HepG2 (cell line): Measurements from ENCODE around the gene AGAP1. TPM values are rescaled to one million over a fixed set of nuclear protein-coding genes. Genes with fewer than 3 reads are reported as not detected.
A peak's percentile ranks its signal among the peaks of the same experiment; 100 is the strongest.

Experiments
- ATAC-seq: fragments of 200-7000 bp; cut with Tn5 transposase; 3 replicates; pipeline ENCODE4 v1.9.1; 2020; ENCODE audit warnings: mild to moderate bottlenecking, moderate library complexity
- BruUV-seq: library from RNA; stranded (reverse); fragments of 400-500 nt; replicated peaks from 2 replicates; lab custom pipeline; 2021; lab: Mats Ljungman, UMichigan
- CTCF ChIA-PET: fragments of 300-600 bp; formaldehyde crosslinking; extraction: SDS; loops from one replicate; lab custom pipeline; 2021; ENCODE audit warnings: low total read pairs, inconsistent platforms, low intra/inter-chr PET ratio; lab: Yijun Ruan, JAX
- POLR2A ChIA-PET: fragments of 350-600 bp; sonication (Branson Sonifier 250); formaldehyde crosslinking; loops from one replicate; lab custom pipeline; 2020; ENCODE audit warnings: antibody characterized with exemption, inconsistent platforms; lab: Yijun Ruan, JAX
- DNase-seq: peaks from one replicate; pipeline ENCODE4 v3.0.0-alpha.2; 2015; ENCODE audit warnings: low spot score
- FAIRE-seq: peaks from 3 replicates; lab custom pipeline; 2011; peaks lifted over from hg19 to GRCh38; lab: Jason Lieb, UNC
- H2AFZ ChIP-seq: one replicate; pipeline ENCODE4 v1.6.1; 2011; ENCODE audit warnings: low read length, inconsistent platforms
- H3K27ac ChIP-seq: fragments of 300-600 bp; 3 replicates; pipeline ENCODE4 v1.8.0; 2011; ENCODE audit warnings: mixed run types, mild to moderate bottlenecking, mixed read lengths, low read length, inconsistent platforms; ENCODE audit not compliant: insufficient read depth; ENCODE audit errors: extremely low read length
- H3K27me3 ChIP-seq, 2 experiments: fragments of 200-600 bp in 1 of 2; 2 replicates in 1 of 2; 3 replicates in 1 of 2; pipeline versions ENCODE4 v1.6.0 to v1.8.0; 2011; ENCODE audit warnings: low read length in 2 of 2, mild to moderate bottlenecking in 2 of 2, moderate library complexity in 2 of 2, inconsistent platforms in 1 of 2; ENCODE audit not compliant: insufficient read depth in 2 of 2, control insufficient read depth in 1 of 2
- H3K36me3 ChIP-seq, 2 experiments: fragments of 200-600 bp in 1 of 2; replicated peaks in 1 of 2; 2 replicates in 1 of 2; 3 replicates in 1 of 2; pipeline versions ENCODE4 v1.5.1 to v1.8.0; 2011; ENCODE audit warnings: low read length in 2 of 2, inconsistent platforms in 1 of 2; ENCODE audit not compliant: insufficient read depth in 2 of 2, control insufficient read depth in 1 of 2
- H3K4me1 ChIP-seq: 2 replicates; pipeline ENCODE4 v1.5.1; 2012; ENCODE audit warnings: low read length, inconsistent platforms; ENCODE audit not compliant: insufficient read depth
- H3K4me2 ChIP-seq: 2 replicates; pipeline ENCODE4 v1.6.0; 2011; ENCODE audit warnings: low read depth, low read length, inconsistent platforms
- H3K4me3 ChIP-seq, 3 experiments: fragments of 200-600 bp in 1 of 3; sonication (generic), shearing (Covaris generic) in 1 of 3; replicated peaks in 1 of 3; 2 replicates each; pipeline ENCODE4 v1.5.1; 2011 to 2016; ENCODE audit warnings: low read length in 3 of 3, inconsistent platforms in 2 of 3, low read depth in 2 of 3, mild to moderate bottlenecking in 2 of 3, control low read depth in 1 of 3, mixed read lengths in 1 of 3; ENCODE audit not compliant: insufficient read depth in 1 of 3
- H3K79me2 ChIP-seq: one replicate; pipeline ENCODE4 v1.6.1; 2011; ENCODE audit warnings: low read length, inconsistent platforms; ENCODE audit not compliant: insufficient read depth
- H3K9ac ChIP-seq: 2 replicates; pipeline ENCODE4 v1.6.0; 2011; ENCODE audit warnings: mild to moderate bottlenecking, low read depth, low read length, inconsistent platforms; ENCODE audit not compliant: insufficient read depth
- H3K9me3 ChIP-seq: 2 replicates; pipeline ENCODE4 v1.5.1; 2012; ENCODE audit warnings: mild to moderate bottlenecking, low read length
- H4K20me1 ChIP-seq: 2 replicates; pipeline ENCODE4 v1.6.0; 2011; ENCODE audit warnings: inconsistent platforms, mild to moderate bottlenecking, low read length, moderate library complexity; ENCODE audit not compliant: insufficient read depth
- ARID5B ChIP-seq: IDR thresholded peaks from 2 replicates; pipeline ENCODE4 v1.4.0; 2020; ENCODE audit warnings: mild to moderate bottlenecking, missing genetic modification reagents
- CEBPG ChIP-seq: IDR thresholded peaks from 2 replicates; pipeline ENCODE4 v1.6.1; 2016
- ETV5 ChIP-seq: IDR thresholded peaks from 2 replicates; pipeline ENCODE4 v1.6.1; 2018; ENCODE audit warnings: missing biosample characterization, missing genetic modification reagents, inconsistent platforms, borderline replicate concordance
- FOXK1 ChIP-seq: sonication (generic); formaldehyde crosslinking; IDR thresholded peaks from 2 replicates; pipeline ENCODE4 v1.4.0; 2020; ENCODE audit warnings: low read depth, missing genetic modification reagents, borderline replicate concordance
- FOXP4 ChIP-seq: sonication (generic); formaldehyde crosslinking; IDR thresholded peaks from 2 replicates; pipeline ENCODE4 v1.4.0; 2020; ENCODE audit warnings: missing genetic modification reagents
- GABPB1 ChIP-seq: IDR thresholded peaks from 2 replicates; pipeline ENCODE4 v1.6.1; 2016; ENCODE audit warnings: mild to moderate bottlenecking, missing genetic modification reagents, moderate library complexity, missing compliant biosample characterization
- GFI1 ChIP-seq: sonication (generic); formaldehyde crosslinking; IDR thresholded peaks from 2 replicates; pipeline ENCODE4 v1.5.0; 2020; ENCODE audit warnings: missing genetic modification reagents, mild to moderate bottlenecking, borderline replicate concordance
- KDM6A ChIP-seq: IDR thresholded peaks from 2 replicates; pipeline ENCODE4 v1.6.1; 2016; ENCODE audit warnings: low read depth
- SKI ChIP-seq: fragments of 450-650 bp; IDR thresholded peaks from one replicate; pipeline ENCODE4 v1.6.1; 2018; ENCODE audit warnings: mild to moderate bottlenecking; ENCODE audit not compliant: partially characterized antibody
- SMAD9 ChIP-seq: sonication (generic); formaldehyde crosslinking; IDR thresholded peaks from 2 replicates; pipeline ENCODE4 v1.5.1; 2020; ENCODE audit warnings: mild to moderate bottlenecking, missing genetic modification reagents
- SOX13 ChIP-seq, 3 experiments: fragments of 450-650 bp in 1 of 3; sonication (generic) in 1 of 3; formaldehyde crosslinking in 1 of 3; IDR thresholded peaks in 2 of 3; conservative IDR thresholded peaks in 1 of 3; 2 replicates each; pipeline versions ENCODE4 v1.5.0 to v1.6.1; 2016 to 2020; ENCODE audit warnings: antibody characterized with exemption in 1 of 3, mild to moderate bottlenecking in 1 of 3, missing compliant biosample characterization in 1 of 3, missing genetic modification reagents in 1 of 3, moderate library complexity in 1 of 3
- ZNF143 ChIP-seq: sonication (generic); formaldehyde crosslinking; IDR thresholded peaks from 2 replicates; pipeline ENCODE4 v1.4.0; 2020; ENCODE audit warnings: missing genetic modification reagents
- ZNF282 ChIP-seq: fragments of 450-650 bp; IDR thresholded peaks from 2 replicates; pipeline ENCODE4 v1.6.1; 2018; ENCODE audit not compliant: partially characterized antibody
- ZNF362 ChIP-seq: sonication (generic); formaldehyde crosslinking; IDR thresholded peaks from 2 replicates; pipeline ENCODE4 v1.4.0; 2020; ENCODE audit warnings: missing genetic modification reagents, mild to moderate bottlenecking, borderline replicate concordance
- WGBS: methylation state at CpG from one replicate; pipeline ENCODE4 v1.1.6; 2017; ENCODE audit warnings: low lambda C conversion rate; 5-methylcytosine and 5-hydroxymethylcytosine counted together
- in situ Hi-C: cut with HindIII; loops from 2 replicates; pipeline ENCODE4 v1.10.0; 2017; ENCODE audit warnings: low pct_unique_long_range_greater_than_20kb; ENCODE audit not compliant: extremely low pct_ligation_motif_present
- intact Hi-C: fragments of 100-400 bp; cut with micrococcal nuclease; formaldehyde crosslinking; loops from one replicate; pipeline ENCODE4 v1.10.0; 2022; ENCODE audit not compliant: unreplicated experiment
- polyA plus RNA-seq, 8 experiments: library from polyadenylated mRNA; depleted of rRNA in 3 of 8; stranded (reverse) in 7 of 8; unstranded in 1 of 8; fragments of >200 nt; fragmentation: Illumina TruSeq in 4 of 8; extraction: Trizol in 4 of 8; gene quantifications; 2 replicates each; pipeline versions ENCODE4 v1.2.1 to v1.2.3, GENCODE V29; 2011 to 2016; ENCODE audit warnings: low read depth in 4 of 8, missing spikeins in 1 of 8, mixed read lengths in 1 of 8; ENCODE audit not compliant: insufficient read depth in 1 of 8
- total RNA-seq, 5 experiments: library from RNA; depleted of rRNA; stranded (reverse); fragments of >200 nt; fragmentation: Illumina TruSeq; extraction: Trizol; gene quantifications; 2 replicates each; pipeline ENCODE4 v1.2.3, GENCODE V29; 2016; ENCODE audit warnings: low read depth in 1 of 5

The AGAP1 gene
- total and polyA plus RNA-seq, 2 of the 13 experiments (the other 11 are each of a cell fraction or from before 2014, with no cell fraction given): 21.2 to 32.7 TPM

GRCh38 chr2:235453605-235454151 is 40.2 kb upstream of the AGAP1 start (continued):
- TF ChIP-seq ZNF143 (CRISPR knock-in tag): peak; percentile 22; the same call in 1 of the 2 replicates
- peak; percentile 86 for TF ChIP-seq SKI
- peak; percentile 23; the same call in 1 of the 2 replicates for TF ChIP-seq FOXP4 (CRISPR knock-in tag)
- TF ChIP-seq ZNF282: no peak
- TF ChIP-seq GABPB1 (CRISPR knock-in tag): peak; percentile 10; the same call in 1 of the 2 replicates
- TF ChIP-seq GFI1 (CRISPR knock-in tag): 0 out of 2 replicates have a peak, but pooled peaks have one; percentile 22
- TF ChIP-seq FOXK1 (CRISPR knock-in tag): peak; percentile 21; the same call in 1 of the 2 replicates
- TF ChIP-seq, all 625 proteins: peak for 23

- H3K79me2 ChIP-seq: no peaks in the 10 kb centered on the region
- H3K4me2 ChIP-seq: peak overlapping the region; percentile 26; the same call in 1 of the 2 replicates
- ChIA-PET CTCF (no interaction called here), POLR2A (no interaction called here)
- WGBS: 4% methylated on average over 7 of the region's 7 CpGs
- no peak overlapping the region for H3K9ac ChIP-seq
- H3K9me3 ChIP-seq: no peaks in the 10 kb centered on the region
- H3K4me1 ChIP-seq: peaks cover 17% of the 10 kb centered on the region
- H3K27me3 ChIP-seq: peaks cover 3 to 23% of the 10 kb centered on the region in 2 experiments; a peak in 3 of 5 replicates
- no peak overlapping the region for H2AFZ ChIP-seq
- ATAC-seq (peak; percentile 65), FAIRE-seq (peak; percentile 71), DNase-seq (peak; percentile 55)
- H3K36me3 ChIP-seq: no peaks in the 10 kb centered on the region
- no peak overlapping the region for H3K4me3 ChIP-seq
- no TSS peak for BruUV-seq
- in situ Hi-C loops (no loop called here), intact Hi-C loops (no loop called here)
- no peak overlapping the region for H3K27ac ChIP-seq
- H4K20me1 ChIP-seq: no peaks in the 10 kb centered on the region
- TF ChIP-seq SOX13 (IDR thresholded peaks at IDR 0.05) (no peak), SOX13 (CRISPR knock-in tag; conservative IDR thresholded peaks at IDR 0.05 in 1 of 2, IDR thresholded peaks at IDR 0.05 in 1 of 2) (peak in 1 of 2 experiments; percentile 41; a peak in 2 of 4 replicates), ARID5B (peak; percentile 59; the same call in 1 of the 2 replicates), GFI1 (CRISPR knock-in tag) (peak; percentile 69; the same call in 1 of the 2 replicates), CEBPG (peak; percentile 86), SMAD9 (CRISPR knock-in tag) (no peak), KDM6A (CRISPR knock-in tag) (0 out of 2 replicates have a peak, but pooled peaks have one; percentile 18), ZNF362 (peak; percentile 77; the same call in 1 of the 2 replicates), ETV5 (CRISPR knock-in tag) (0 out of 2 replicates have a peak, but pooled peaks have one; percentile 37)
Measured at GRCh38 chr2:235458839-235459273, 35.0 kb upstream of the AGAP1 start.
